ENCODE data around the gene CLDN9. TPM values are rescaled to one million over a fixed set of nuclear protein-coding genes. Genes with fewer than 3 reads are reported as not detected.
A peak's percentile ranks its signal among the peaks of the same experiment; 100 is the strongest.

The CLDN9 gene
- total and polyA plus RNA-seq, 7 donors: 0.28 TPM; not detected in 6

DNA sequence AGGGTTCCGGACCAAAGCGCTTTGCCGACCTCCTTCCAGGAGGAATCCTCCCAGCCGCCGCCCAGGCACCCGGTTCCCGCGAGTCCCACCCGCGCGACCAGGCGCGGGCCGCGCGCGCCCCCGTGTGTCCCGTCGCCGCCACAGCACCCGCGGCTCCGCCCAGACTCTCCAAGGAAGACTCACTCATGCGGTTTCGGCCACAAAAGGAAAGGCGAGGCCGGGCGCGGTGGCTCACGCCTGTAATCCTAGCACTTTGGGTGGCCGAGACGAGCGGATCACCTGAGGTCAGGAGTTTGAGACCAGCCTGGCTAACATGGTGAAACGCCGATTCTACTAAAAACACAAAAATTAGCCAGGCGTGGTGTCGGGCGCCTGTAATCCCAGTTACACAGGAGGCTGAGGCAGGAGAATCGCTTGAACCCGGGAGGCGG is 29.0 kb upstream of the CLDN9 start:
- H3K9me3 ChIP-seq: no peaks in the 10 kb centered on the region
- peaks cover 0 to 30% (median 25%) of the 10 kb centered on the region in 4 donors for H3K4me1 ChIP-seq
- TF ChIP-seq, protein P1, sequence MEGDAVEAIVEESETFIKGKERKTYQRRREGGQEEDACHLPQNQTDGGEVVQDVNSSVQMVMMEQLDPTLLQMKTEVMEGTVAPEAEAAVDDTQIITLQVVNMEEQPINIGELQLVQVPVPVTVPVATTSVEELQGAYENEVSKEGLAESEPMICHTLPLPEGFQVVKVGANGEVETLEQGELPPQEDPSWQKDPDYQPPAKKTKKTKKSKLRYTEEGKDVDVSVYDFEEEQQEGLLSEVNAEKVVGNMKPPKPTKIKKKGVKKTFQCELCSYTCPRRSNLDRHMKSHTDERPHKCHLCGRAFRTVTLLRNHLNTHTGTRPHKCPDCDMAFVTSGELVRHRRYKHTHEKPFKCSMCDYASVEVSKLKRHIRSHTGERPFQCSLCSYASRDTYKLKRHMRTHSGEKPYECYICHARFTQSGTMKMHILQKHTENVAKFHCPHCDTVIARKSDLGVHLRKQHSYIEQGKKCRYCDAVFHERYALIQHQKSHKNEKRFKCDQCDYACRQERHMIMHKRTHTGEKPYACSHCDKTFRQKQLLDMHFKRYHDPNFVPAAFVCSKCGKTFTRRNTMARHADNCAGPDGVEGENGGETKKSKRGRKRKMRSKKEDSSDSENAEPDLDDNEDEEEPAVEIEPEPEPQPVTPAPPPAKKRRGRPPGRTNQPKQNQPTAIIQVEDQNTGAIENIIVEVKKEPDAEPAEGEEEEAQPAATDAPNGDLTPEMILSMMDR (IDR thresholded peaks at IDR 0.05): peak; percentile 38 to 96 (median 72)
- TF ChIP-seq POLR2AphosphoS5 (IDR thresholded peaks at IDR 0.05) (no peak), POLR2A (IDR thresholded peaks at IDR 0.05) (no peak), EP300 (IDR thresholded peaks at IDR 0.05) (no peak)
- WGBS, 2 donors: 3 to 8% methylated on average over 42 of the region's 42 CpGs
- peaks cover 7 to 24% (median 9%) of the 10 kb centered on the region in 3 donors for H3K27me3 ChIP-seq
- peak overlapping the region in 3 of 4 donors; percentile 10 to 42 (median 41) for H3K27ac ChIP-seq
- peak overlapping the region in 3 of 4 donors; percentile 21 to 28 (median 27) for H3K4me3 ChIP-seq
- DNase-seq: peak; percentile 90
- H3K36me3 ChIP-seq: no peaks in the 10 kb centered on the region
- intact Hi-C loops (cut with DNase I): loop anchor here (2.0 to 5.0 kb wide), 2 partner anchors 15 to 56 kb away; partner anchors contain the start of gene PAQR4

DNA sequence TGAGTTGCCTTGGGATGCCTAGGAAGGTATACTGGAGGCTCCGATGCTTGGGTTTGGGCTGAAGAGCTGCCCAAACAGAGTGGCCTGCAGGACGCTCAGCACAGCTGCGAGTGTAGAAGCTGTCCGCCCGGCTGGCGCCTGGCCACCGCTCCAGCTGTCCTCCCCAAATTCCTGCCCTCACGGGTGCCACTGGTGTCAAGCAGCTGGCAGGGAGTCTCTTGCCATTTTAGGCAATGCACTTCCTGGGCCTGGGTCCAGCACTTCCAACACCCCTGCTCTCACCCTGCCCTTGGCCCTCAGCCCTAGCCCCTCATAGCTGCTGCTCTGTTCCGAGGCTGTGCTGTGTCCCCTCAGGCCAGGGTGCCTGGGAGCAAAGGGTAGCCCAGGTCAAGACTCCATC is 27.3 kb upstream of the CLDN9 start:
- Histone ChIP-seq H3K9me3 (no peaks in the 10 kb centered on the region), H3K27me3 (peaks cover 0 to 20% (median 0%) of the 10 kb centered on the region in 3 donors), H3K27ac (no peak overlapping the region), H3K36me3 (no peaks in the 10 kb centered on the region), H3K4me3 (no peak overlapping the region), H3K4me1 (peaks cover 0 to 21% (median 18%) of the 10 kb centered on the region in 4 donors)
- DNase-seq: no peak
- intact Hi-C loops (cut with DNase I): no loop called here
- no peak for TF ChIP-seq POLR2AphosphoS5 (IDR thresholded peaks at IDR 0.05)
- TF ChIP-seq EP300 (IDR thresholded peaks at IDR 0.05): no peak
- no peak for TF ChIP-seq POLR2A (IDR thresholded peaks at IDR 0.05)
- TF ChIP-seq, protein P1 (IDR thresholded peaks at IDR 0.05): no peak
- 66 to 85% methylated on average over 9 of the region's 9 CpGs for WGBS, 2 donors

GRCh38 chr16:2985893-2986355 is 26.8 kb upstream of the CLDN9 start:
- H3K27me3 ChIP-seq: peaks cover 0 to 22% (median 0%) of the 10 kb centered on the region in 3 donors
- WGBS, 2 donors: 82 to 90% methylated on average over 15 of the region's 15 CpGs

DNA sequence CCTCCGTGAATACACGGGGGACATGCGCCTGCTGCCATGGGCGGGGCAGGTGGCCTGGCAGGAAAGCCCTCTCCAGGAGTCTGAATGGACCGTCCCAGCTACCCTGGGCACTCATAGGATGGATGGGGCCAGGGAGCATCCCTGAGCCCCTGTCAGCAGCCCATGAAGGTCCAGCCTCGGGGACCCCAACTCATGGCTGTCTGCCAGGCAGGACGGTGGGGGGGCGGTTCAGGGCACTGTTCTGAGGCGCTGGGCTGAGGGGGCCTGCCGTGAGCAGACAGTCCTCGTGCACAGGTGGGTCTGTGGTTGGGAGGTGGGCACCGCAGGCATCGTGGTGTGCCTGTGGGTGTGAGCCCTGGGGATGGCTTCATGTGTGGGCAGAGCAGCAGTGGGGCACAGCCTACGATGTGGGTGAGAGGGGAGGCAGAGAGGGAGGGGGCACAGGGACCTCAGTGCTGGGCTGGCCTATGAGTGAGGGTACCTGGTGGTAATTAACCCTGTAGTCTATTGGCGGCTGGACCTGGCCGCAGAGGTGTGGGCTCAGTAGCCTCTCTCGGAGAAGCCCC is 26.0 kb upstream of the CLDN9 start:
- peaks cover 0 to 22% (median 0%) of the 10 kb centered on the region in 3 donors for H3K27me3 ChIP-seq
- no peak for DNase-seq
- no peak overlapping the region for H3K27ac ChIP-seq
- no peaks in the 10 kb centered on the region for H3K9me3 ChIP-seq
- intact Hi-C loops (cut with DNase I): no loop called here
- H3K4me1 ChIP-seq: peaks cover 0 to 12% (median 9%) of the 10 kb centered on the region in 4 donors
- H3K36me3 ChIP-seq: no peaks in the 10 kb centered on the region
- WGBS, 2 donors: 70 to 82% methylated on average over 17 of the region's 17 CpGs
- no peak overlapping the region for H3K4me3 ChIP-seq
- TF ChIP-seq, protein P1 (IDR thresholded peaks at IDR 0.05): no peak
- TF ChIP-seq POLR2AphosphoS5 (IDR thresholded peaks at IDR 0.05): no peak
- TF ChIP-seq EP300 (IDR thresholded peaks at IDR 0.05): no peak
- TF ChIP-seq POLR2A (IDR thresholded peaks at IDR 0.05): no peak

More at GRCh38 chr16:2985893-2986355, 26.8 kb upstream of the CLDN9 start:
- Histone ChIP-seq H3K9me3 (no peaks in the 10 kb centered on the region), H3K27ac (no peak overlapping the region), H3K4me3 (no peak overlapping the region), H3K36me3 (no peaks in the 10 kb centered on the region), H3K4me1 (peaks cover 0 to 18% (median 14%) of the 10 kb centered on the region in 4 donors)
- intact Hi-C loops (cut with DNase I): no loop called here
- DNase-seq: no peak
- TF ChIP-seq POLR2AphosphoS5 (IDR thresholded peaks at IDR 0.05): no peak
- TF ChIP-seq POLR2A (IDR thresholded peaks at IDR 0.05): no peak
- TF ChIP-seq, protein P1 (IDR thresholded peaks at IDR 0.05): no peak
- no peak for TF ChIP-seq EP300 (IDR thresholded peaks at IDR 0.05)

Measured in sigmoid colon (tissue), 7 donors.